ENCODE measurements around the gene DNAL1.

The DNAL1 gene

DNA sequence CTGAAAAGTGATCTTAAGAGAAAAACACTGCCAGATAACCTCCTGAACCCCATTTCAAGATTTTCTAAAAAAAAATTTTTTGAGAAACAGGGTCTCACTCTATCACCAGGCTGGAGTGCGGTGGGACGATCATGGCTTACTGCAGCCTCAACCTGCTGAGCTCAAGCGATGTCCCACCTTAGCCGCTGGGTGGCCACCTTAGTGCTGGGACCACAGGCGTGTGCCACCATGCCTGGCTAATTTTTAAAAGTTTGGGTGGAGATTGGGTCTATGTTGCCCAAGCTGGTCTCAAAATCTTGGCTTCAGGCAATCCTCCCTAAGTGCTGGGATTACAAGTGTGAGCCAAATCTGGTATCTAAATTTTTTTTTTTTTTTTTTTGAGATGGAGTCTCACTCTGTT lies 66.0 kb downstream of the DNAL1 start:
- no peak for DNase-seq

DNA sequence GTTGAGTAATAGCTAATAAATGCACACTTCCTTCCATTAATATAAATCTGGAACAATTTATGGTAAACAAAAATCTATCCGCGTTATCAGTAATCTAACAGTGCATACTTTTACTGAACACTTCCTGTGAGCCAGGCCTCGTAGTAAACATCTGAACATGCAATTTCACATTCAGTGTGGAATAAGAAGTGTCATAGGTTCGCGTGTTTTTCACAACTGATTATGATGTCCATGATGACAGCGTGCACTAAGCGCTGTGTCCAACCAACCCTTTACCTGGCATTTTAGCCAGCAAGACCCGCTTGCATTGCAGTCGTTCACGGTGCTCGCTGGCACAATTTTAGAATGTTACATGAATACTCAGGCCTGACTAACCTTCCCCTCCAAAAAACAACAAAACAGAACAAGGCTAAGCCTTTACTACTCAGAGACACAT lies 67.3 kb downstream of the DNAL1 start:
- no peak for DNase-seq

DNA sequence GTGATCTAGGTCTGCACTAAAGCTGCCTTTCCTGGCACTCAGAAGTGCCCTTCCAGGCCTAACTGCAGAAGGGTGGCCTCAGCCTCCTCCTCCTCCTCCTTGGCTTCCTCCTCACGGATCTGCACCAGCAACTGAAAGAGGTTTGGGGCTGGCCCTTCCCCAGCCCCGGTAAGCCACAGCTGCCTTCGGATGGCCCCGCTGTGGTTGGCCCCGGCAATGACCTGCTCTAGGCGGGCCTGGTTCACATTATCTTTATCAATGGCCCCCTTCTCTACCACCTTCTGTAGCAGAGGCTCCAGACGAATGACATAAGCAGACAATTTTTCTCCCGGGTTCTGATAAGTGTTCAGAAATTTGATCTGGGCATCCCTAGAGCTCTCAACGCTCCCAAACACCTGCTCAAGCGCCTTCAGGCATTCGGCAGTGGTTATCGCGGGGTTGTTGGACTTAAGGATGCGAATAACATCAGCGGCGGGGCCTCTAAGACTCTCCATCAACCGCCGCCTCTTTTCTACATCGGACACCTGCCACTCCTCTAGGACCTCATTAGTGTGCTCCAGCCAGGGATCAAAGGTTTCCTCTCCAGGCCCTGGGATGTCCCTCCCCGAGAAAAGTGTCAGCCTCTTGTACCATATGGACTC lies 67.9 kb downstream of the DNAL1 start:
- peak; percentile 36 to 46 for DNase-seq

DNA sequence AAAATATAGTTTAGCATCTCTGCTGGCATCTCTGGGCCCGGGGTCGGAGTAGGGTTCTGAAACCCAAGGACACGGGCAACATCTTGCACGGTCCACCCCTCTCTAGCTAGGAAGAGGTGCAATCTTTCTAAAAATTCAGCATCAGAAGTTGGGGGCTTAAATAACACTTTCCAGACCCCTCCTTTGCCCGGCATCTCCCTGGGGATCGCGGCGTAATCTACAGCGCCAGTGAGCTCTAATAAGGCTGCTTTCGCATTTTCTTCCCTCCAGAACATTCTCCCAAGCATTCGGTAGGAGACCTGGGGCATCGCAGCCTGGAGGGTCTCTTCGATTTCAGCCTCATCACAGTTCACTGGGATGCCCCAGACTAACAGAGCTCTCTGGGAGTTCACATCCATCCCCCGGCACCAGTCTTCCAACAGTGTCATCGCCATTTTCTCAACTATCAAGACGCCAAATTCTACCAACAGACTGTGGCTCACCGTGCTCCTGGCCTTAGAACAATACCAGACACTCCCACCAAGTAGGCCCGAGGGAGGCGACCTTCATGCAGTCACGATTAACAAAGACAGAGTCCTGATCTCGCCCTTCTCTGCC lies 68.5 kb downstream of the DNAL1 start:
- DNase-seq: peak in 1 of 2 experiments; percentile 44

DNA sequence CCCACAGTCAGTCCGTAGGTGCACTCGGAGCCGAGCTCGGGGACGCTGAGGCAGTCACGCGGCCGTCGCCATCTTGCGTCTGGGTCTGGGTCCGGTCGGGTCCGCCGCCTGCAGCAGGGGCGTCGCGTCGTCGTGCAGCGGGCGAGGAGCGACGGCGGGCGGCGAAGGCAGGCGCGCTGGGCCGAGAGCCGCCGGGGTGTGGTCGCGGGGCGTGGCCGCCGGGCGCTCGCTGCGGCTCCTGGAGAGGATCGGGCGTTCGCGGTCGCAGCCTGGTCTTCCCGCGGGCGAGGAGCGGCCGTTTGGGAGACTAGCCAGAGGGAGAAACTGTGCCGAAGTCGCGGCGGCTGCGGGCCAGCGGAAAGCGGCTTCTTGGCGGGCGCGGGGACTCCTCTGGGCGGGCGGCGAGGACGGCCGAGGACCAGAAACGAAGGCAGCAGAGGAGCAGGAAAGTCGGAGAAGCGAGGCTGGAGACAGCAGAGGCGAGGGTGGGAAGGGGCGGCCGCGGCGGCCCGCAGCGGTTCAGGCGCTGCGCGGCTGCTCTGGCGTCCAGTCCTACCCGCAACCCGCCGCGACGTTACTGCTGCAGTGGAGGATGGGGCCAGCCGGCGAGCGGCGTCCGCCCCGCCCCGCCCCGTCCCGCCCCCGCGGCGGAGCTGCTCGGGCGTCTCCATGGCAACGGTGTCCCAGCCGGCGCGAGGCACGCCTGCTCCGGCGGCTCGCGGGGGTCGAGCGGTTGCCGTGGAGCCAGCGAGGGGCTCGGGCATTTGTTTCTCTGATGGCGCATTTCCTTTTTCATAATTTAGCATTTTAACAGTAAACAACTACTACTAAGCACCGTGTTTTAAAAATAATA lies 69.2 kb downstream of the DNAL1 start, which contains the start of gene PNMA1:
Gene PNMA1 (minus strand): TSS at position 582 of the 853 bp plus-strand sequence. CDS start 745 bp downstream, outside the sequence.
- peak; percentile 75 to 76 for DNase-seq

DNA sequence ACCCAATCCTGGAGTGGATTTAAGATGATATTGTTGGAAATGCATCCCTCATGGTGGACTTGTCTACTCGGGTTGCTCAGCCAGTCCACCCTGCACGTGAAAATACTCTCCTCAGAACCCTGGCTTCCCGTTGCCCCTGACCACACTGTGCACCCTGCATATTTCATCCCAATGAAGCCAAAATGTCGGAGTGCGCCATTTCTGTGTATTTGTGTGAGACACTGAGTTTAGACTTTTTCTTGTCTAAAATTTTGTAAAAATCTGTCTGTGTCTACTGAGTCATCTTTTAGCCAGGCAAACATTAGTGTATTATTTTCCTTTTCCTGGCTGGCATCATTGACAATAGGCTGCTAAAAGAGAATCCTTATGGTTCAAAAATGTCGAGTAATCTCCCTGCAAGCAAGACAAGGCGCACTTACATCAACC lies 69.9 kb downstream of the DNAL1 start:
- DNase-seq: no peak

DNA sequence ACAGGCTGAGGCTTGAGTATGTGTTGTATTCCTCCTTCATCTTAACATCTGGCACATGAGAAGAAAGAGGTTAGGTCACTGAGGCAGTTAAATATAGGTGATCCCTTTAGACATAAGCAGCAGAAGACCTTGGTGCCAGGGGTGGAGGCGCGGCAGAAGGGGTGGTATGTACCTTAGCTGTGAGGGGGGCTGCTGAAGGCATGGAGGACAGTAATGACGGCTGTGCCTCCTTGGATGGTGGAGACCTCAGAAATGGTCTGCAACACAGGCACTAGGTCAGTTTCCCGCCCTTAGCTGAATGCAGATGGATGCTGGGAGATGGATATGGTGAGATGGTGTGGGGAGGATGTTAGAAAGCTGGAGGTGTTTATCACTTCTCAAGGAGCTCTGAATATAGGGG lies 70.9 kb downstream of the DNAL1 start:
- DNase-seq: no peak

DNA sequence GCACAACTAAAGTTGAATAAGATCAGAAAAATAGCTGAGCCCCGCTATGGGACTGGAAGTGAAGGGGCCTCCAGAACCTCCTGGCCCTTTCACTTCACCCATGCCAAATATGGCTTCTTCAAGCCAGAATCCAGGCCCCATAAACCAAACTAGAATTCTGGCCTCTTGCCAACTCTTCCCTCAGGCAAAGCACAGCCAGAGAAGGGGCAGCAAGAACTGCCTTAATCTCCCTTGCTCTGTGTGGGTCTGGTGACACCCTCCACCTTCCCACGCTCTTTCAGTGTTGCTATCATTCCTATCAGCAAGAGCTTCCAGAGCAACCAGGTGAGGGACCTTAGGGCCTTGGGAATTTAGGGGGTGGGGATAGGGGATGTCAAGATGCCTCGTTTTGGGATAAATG lies 72.5 kb downstream of the DNAL1 start:
- no peak for DNase-seq

DNA sequence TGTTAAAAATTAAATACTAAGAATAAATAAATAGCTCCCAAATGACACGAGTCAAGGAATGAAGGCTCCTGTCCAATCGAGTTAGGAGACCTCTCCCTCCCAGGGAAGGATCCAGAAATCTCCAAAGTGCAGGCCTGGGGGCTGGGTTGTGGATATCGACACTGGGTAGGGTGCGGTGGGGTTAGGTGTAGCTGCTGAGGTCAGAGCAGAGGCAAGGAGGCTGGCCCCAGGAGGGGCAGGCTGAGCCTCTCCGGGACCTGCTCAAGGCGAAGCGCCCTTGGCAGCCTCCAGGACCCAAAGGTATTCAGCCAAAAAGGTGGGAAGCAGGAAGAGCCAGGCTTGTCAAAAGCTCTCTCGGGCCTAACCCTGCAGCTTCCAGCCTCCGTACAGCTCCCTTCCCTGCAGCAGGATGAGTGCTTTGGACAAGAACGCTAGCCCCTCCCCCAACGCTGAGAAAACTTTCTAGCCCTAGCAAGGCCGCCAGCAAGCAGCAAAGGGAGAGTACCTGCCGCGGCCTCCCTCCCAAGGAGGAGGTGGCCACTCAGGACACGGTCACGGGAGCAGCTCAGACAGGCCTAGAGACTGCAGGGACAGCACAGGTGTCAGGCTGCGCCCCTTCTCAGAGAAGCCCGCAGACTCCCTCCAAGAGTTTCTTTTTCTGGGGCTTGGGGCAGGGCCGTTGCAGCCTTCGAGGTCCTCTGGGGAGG lies 73.1 kb downstream of the DNAL1 start:
- DNase-seq: no peak

DNA sequence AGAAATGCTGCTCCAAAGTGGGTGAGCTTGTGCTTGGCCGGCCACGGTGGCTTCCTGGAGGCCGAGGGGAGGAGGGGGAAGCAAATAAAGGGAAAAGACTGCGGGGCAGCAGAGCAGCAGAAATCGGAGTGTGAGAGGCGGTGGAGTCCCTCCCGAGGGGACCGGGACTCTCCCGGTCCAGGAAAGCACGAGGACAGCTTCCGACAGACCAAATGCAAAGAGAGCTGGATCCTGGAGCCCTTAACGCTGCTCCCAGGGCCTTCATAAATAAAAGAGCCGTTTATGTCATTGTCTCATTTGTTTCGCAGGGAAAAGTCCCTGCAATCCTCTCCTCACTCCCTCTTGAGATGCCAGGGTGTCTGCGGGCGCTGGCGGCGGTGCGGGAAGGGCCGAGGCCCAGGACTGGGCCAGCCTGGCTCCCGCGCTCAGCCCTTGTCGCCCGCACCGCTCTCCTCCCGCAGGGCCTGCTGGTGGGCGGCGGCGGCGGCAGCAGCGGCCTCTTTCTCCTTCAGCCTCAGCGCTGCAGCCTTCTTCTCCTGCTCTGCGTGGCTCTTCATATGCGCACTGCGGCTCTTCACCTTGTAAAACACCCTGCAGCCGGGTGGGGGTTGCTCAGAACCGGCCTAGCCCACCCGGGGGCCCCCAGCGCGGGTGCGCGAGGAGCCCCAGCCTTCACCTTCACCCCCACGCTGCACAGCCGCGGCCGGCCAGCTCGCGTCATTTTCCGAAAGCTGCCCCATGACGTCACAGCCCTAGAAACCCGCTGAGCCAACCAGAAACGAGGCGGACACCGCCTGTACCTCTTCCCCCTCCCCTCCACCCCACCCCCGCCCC lies 73.8 kb downstream of the DNAL1 start:
- DNase-seq: no peak

DNA sequence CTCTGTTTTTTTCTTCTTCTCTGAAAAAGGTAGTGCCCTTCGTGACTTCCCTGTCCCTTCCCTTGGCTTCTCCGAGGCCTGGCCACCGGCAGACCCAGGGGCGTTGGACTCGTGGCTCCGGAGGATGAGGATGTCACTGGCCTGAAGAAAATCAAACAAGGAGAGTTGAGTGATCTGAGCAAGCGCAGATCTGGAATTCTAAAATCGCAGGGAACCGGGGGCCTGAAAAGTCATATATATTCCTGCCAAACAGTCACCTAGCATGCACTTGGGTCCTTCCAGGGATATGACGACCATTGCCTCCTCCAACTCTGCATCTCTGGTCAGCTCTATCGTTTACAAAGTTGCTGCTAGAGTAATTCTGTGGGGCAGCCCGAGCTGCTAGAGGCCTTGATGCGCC lies 74.6 kb downstream of the DNAL1 start:
- no peak for DNase-seq

DNA sequence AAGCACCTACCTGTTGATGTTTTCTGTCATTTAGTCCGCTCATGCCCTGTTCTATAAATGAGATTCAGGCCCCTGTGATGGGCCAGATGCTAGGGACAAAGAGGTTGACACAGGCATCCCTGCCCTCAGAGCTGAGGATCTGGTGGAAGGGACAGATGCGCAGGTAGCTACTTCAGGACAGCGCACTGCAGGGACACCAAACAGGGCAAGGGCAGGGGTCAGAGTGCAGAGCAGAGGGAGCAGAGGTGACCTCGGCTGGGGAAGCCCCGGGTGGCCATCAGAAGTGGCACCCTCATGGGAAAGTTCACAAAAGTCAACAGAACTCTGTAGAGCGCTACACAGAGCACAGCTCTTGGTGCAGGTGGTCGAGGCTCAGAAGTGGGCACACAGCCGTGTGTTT lies 75.0 kb downstream of the DNAL1 start:
- DNase-seq: no peak

DNA sequence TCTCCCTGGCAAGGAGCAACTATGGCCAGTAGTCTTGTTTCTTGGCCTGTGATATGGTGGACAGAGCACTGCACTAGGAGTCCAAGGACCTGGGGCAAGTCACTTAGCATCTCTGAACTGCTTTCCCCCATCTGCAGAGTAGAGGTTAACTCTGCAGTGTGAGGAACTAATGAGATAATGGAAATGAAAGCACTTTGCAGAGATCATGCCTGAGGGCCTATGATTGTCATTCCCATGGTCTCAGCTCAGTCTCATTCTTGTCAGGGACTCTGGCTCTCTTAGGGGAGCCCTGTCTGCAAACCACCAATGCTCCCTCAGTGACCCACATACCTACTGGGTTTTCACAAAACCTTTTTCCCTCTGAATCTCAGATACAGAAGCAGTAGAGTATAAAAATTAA lies 75.8 kb downstream of the DNAL1 start:
- no peak for DNase-seq

DNA sequence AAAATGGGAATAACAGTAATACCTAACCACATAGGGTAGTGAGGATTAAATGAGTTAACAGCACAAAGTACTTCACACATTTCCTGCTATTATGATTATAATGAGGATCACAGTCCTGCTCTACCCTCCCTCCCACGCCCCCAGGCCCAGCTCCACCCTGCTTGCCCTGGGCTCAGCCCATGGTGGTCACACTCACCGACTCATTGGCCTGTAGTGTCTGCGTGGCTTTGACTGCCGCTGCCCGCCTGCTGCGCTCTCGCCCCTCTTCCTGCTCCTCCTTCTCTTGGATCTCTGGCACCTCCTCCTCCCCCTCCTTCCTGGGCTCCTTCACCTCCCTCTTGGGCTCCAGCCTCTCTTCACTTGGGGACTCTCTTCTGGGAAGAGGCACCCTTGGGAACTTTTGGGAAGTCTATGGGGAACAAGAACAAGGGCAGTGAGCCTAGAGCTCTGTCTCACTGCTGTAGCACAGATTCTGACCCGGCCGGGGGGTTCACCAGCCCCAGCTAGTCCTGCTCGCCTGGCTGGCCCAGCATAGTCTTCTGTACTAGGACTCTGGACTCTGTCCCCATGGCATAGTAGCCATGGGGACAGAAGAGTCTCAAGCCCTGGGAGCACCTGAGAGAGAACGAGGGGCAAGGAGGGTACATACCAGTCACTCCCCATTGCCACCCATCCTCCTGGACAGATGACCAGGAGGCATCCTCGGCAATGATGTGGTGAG lies 76.5 kb downstream of the DNAL1 start:
- no peak for DNase-seq

DNA sequence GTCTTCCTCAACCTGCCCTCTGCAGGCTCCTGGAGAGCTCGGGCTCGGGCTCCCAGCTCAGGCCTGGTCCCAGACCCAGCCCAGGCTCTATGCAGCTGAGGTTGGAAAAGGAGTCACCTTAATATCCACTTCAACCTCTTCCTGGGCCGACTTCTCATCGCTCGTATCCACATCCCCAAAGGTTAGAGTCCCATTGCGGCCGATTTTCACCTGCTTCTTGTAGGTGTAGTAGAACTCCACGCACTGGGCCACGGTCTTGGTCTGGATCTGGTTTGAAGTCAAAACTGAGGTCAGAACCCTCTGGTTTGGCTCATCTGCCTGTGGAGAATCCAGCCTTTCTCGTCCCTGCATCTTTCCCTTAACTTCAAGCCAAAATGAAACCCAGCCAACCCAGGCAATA lies 77.8 kb downstream of the DNAL1 start:
- DNase-seq: no peak

DNA sequence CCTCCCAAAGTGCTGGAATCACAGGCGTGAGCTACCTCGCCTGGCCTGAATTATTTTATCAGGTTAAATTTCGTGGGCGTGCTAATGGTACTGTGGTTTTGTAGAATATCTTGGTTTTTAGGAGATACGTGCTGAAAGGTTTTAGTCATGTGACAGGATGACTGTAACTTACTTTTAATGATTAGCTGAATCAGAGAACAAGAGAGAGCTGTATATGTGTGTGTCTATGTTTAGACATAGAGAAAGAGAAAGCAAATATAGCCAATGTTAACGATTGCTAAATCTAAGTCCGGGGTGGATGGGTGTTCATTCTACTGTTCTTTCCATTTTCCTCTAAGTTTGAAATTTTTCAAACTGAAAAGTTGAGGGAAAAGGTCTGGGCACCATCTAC lies 78.6 kb downstream of the DNAL1 start:
- no peak for DNase-seq

DNA sequence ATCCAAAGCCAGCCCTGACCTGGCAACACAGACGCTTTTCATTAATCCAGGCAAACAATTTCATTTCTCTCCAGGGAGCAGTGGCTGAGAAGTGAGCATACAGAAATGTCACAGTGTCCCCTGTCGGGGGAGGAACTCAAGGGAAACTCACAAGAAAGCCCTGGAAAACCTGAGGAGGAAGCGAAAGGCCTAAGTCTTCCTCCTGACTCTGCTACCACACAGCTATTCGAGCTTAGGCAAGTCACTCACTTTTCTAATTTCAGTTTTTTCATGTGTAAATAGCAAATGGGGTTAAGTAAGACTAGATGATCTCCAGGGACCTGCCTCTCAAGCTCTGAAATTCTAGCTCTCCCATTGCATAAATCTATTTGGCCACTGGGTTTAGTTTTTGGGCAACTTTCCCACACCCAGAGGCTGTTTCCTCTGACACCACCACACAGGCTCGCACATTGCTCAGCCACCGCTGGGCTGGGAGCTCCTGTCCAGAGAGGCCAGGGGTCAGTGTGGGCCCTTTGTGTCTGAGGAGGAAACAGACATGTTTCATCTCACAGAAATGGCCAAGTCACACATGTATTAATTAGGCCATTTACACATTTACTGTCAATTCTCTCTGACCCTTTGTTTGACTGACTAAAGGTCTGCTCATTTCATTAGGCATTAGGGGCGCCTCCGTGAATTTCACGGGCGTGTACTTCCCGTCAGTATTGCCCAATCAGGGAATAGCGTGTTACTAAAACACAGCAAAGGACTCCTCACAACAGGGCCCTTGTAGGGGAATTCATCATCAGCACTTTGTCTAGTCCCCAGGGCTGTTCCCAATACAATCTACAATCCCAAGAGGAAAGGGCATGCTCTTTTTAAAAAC lies 79.2 kb downstream of the DNAL1 start:
- peak; percentile 29 to 35 for DNase-seq

DNA sequence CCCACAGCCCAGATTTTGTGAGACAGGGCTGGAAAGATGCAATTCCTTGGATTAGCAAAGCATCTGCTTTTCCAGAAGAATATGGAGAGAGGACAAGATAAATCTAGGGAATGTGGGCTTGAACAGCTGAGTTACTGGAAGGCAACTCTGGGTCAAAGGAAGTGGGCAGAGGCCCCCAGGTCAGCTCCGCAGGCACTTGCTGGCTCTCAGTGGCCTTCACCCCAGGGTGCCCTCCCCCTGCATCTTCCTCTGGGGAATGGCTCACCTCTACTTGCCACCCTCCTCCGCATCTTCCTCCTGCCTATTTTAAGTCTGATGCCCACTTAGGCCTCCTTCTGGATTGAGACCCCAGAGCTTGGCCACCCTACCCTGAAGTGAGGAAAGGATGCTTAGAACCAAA lies 79.9 kb downstream of the DNAL1 start:
- no peak for DNase-seq

DNA sequence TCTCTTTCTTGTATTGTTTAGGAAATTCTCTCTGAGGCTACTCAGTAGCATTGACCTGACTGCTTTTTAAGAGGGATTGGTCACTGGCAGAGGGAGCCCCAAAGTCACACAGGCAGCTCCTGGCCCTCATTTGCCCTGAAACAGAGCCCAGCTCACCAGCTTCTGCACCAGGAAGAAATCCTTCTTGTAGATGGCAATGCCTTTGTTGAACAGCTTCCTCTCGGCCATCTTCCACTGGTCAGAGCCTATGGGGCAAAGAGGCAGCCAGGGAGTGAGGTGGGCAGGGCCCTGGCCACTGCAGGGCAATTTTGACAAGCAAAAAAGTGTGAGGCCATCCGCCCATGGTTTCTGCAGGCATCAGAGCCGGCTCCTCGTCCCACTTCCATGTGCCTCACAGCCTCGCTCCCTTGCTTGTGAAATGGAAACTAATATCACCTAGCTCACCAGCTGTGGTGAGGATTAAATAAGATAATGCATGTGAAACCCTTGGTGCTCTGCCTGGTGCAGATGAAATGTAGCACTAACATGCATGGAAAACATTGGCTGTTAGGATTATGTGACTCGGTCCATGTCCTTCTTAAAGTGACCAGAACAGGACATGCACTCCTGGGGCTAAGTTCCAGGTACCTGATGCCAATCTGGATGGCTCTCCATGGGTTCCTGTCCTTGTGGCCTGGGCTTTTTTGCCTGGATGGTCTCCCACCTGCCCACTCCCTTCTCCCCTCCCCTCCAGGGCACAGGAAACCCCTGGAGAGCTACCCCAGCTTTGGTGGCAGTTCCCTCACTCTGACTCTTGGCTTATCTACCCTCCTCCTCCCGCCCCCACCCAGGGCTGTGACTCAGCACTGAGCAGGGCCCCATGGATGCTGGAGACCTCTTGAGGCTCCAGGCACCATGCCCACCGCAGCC lies 80.6 kb downstream of the DNAL1 start:
- DNase-seq: no peak
